ENCODE results near the gene CADM1.

DNA sequence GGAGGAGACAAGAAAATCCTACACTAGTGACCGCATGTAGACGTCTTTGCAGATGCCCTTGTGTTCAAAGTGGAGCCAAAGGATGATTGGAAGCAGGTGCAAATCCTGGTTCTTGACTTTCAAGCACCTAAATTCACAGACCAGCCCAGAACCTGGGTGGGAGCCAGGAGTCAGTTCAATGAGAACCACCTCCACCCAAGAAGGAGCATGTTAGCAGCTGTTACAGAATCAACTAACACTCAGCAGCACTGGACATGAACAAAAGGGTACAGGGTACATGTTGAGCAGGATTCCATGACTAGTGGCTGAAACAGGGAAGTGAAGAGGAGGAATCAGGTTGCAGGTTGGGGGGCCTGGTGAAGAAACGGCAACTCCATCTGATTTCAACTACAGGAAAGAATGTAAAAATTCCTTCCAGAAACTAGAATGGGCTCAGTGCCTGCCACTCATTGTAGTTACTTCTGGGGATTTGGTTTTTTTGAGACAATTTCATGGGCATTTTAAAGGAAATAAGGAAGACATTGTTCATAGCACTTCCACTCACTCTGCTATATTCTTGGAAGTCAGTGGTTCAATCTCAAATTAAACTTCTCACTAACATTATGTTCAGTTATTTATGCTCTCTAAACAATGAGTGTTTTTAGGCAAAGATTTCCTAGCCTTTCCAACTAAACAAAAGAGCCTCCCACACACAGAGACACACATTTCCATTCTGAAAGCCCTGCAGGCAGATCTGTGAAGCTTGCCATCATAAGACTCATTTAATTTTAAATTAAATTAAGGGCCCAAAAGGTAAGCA, 173.3 kb downstream of the CADM1 start:
- TF ChIP-seq CTCF (IDR thresholded peaks at IDR 0.05) (peak in 1 of 6 experiments; percentile 13), POLR2A (IDR thresholded peaks at IDR 0.05) (no peak)
